Measurements from ENCODE around the gene SH3GL1.

The SH3GL1 gene

GRCh38 chr19:4313847-4314490 is 86.4 kb downstream of the SH3GL1 start:
- no peak for DNase-seq (ENCODE audit: low read depth)

Measured in stimulated activated CD8-positive, alpha-beta memory T cell treated with anti-CD3 and anti-CD28 coated beads, Interleukin-15, amount 100 ng/mL, for 24 hours (primary cell).